Stimulated activated CD4-positive, alpha-beta T cell treated with anti-CD3 and anti-CD28 coated beads, Interleukin-1b, Interleukin-23, amount 100 ng/mL, for 48 hours (primary cell): ENCODE results near the gene FMN1.
"Not testable (repeated sequence)": the region's sequence is repeated elsewhere in the genome, so short reads cannot be mapped to it uniquely, and the experiment has no call there.

Experiments
- DNase-seq: peaks from one replicate; pipeline ENCODE4 v3.0.0-alpha.2; 2020

FMN1 gene

GRCh38 chr15:32872621-32873283 lies 321.8 kb downstream of the FMN1 start:
- no peak for DNase-seq

- no peak for DNase-seq
Measured at GRCh38 chr15:32871883-32872282, 322.6 kb downstream of the FMN1 start.

GRCh38 chr15:32870240-32871033 lies 324.1 kb downstream of the FMN1 start:
- no peak for DNase-seq

- DNase-seq, result no peak
Measured at GRCh38 chr15:32869776-32870175, 324.7 kb downstream of the FMN1 start.

GRCh38 chr15:32867313-32867626 lies 327.2 kb downstream of the FMN1 start:
- no peak for DNase-seq

GRCh38 chr15:32866454-32867312 lies 327.8 kb downstream of the FMN1 start:
- DNase-seq, result no peak

- DNase-seq, result no peak
Measured at GRCh38 chr15:32864841-32865240, 329.7 kb downstream of the FMN1 start.

GRCh38 chr15:32864051-32864450 lies 330.5 kb downstream of the FMN1 start:
- no peak for DNase-seq

GRCh38 chr15:32861761-32862160 lies 332.8 kb downstream of the FMN1 start:
- DNase-seq, result no peak

- no peak for DNase-seq
Measured at GRCh38 chr15:32861174-32861573, 333.3 kb downstream of the FMN1 start.

GRCh38 chr15:32859996-32860395 lies 334.5 kb downstream of the FMN1 start:
- DNase-seq, result no peak

GRCh38 chr15:32859251-32859650 lies 335.3 kb downstream of the FMN1 start:
- DNase-seq, result no peak

GRCh38 chr15:32857732-32858131 lies 336.8 kb downstream of the FMN1 start:
- DNase-seq, result no peak

GRCh38 chr15:32856753-32857152 lies 337.8 kb downstream of the FMN1 start:
- no peak for DNase-seq

GRCh38 chr15:32855942-32856341 lies 338.6 kb downstream of the FMN1 start:
- DNase-seq, result no peak

GRCh38 chr15:32853592-32853991 lies 340.9 kb downstream of the FMN1 start:
- no peak for DNase-seq

- DNase-seq, result no peak
Measured at GRCh38 chr15:32852771-32853170, 341.7 kb downstream of the FMN1 start.

- DNase-seq, result no peak
Measured at GRCh38 chr15:32852017-32852416, 342.5 kb downstream of the FMN1 start.

GRCh38 chr15:32851572-32851971 lies 342.9 kb downstream of the FMN1 start:
- no peak for DNase-seq

GRCh38 chr15:32849769-32850668 lies 344.5 kb downstream of the FMN1 start:
- DNase-seq, result no peak

GRCh38 chr15:32846671-32847070 lies 347.8 kb downstream of the FMN1 start:
- not testable (repeated sequence) for DNase-seq

- no peak for DNase-seq
Measured at GRCh38 chr15:32844118-32844711, 350.3 kb downstream of the FMN1 start.
